HEK293 (cell line): ENCODE data around the gene CNN2.

ENCODE experiments used
- CTCF ChIA-PET: fragments of 350-600 bp; formaldehyde crosslinking; extraction: SDS; loops from one replicate; lab custom pipeline; 2021; ENCODE audit warnings: antibody characterized with exemption; lab: Yijun Ruan, JAX
- POLR2A ChIA-PET: fragments of 300-600 bp; formaldehyde crosslinking; extraction: SDS; loops from one replicate; lab custom pipeline; 2020; ENCODE audit warnings: antibody characterized with exemption, inconsistent platforms; lab: Yijun Ruan, JAX
- H3K27ac ChIP-seq: fragments of 200-500 bp; sonication (Bioruptor generic); 2 replicates; pipeline ENCODE4 v1.5.1; 2014; ENCODE audit warnings: low read depth, low read length, control low read depth, inconsistent platforms; ENCODE audit errors: extremely low read depth
- H3K36me3 ChIP-seq, 2 experiments: fragments of 200-500 bp in 1 of 2; sonication (Bioruptor generic) in 1 of 2; 1 replicate in 1 of 2; 2 replicates in 1 of 2; pipeline ENCODE4 v1.5.1; 2014 to 2017; ENCODE audit warnings: inconsistent platforms in 2 of 2, low read length in 2 of 2; ENCODE audit not compliant: control insufficient read depth in 2 of 2, insufficient read depth in 1 of 2
- H3K4me1 ChIP-seq: fragments of 200-500 bp; sonication (Bioruptor generic); 2 replicates; pipeline ENCODE4 v1.5.1; 2014; ENCODE audit warnings: mild to moderate bottlenecking, low read length, inconsistent platforms; ENCODE audit not compliant: control insufficient read depth, insufficient read depth
- H3K4me3 ChIP-seq: 2 replicates; pipeline ENCODE4 v1.5.1; 2011; ENCODE audit warnings: low read depth, mild to moderate bottlenecking, control low read depth, low read length, moderate library complexity
- H3K9me3 ChIP-seq: fragments of 200-500 bp; sonication (Bioruptor generic); 2 replicates; pipeline ENCODE4 v1.5.1; 2014; ENCODE audit warnings: low read depth, low read length, inconsistent platforms; ENCODE audit not compliant: control insufficient read depth, insufficient read depth
- GLIS1 ChIP-seq: fragments of 450-650 bp; formaldehyde crosslinking; IDR thresholded peaks from 2 replicates; pipeline ENCODE4 v1.5.1; 2016; ENCODE audit warnings: missing biosample characterization, missing genetic modification characterization
- HIC1 ChIP-seq: fragments of 450-650 bp; formaldehyde crosslinking; IDR thresholded peaks from 2 replicates; pipeline ENCODE4 v1.5.1; 2016; ENCODE audit warnings: missing biosample characterization, missing genetic modification characterization
- HOXA7 ChIP-seq: sonication (generic); formaldehyde crosslinking; IDR thresholded peaks from 2 replicates; pipeline ENCODE4 v1.8.1; 2022; ENCODE audit warnings: missing genetic modification reagents, borderline replicate concordance
- KLF1 ChIP-seq: fragments of 450-650 bp; formaldehyde crosslinking; IDR thresholded peaks from 2 replicates; pipeline ENCODE4 v1.5.1; 2016; ENCODE audit warnings: missing biosample characterization, missing genetic modification characterization
- KLF8 ChIP-seq: fragments of 450-650 bp; formaldehyde crosslinking; IDR thresholded peaks from 2 replicates; pipeline ENCODE4 v1.5.1; 2016; ENCODE audit warnings: missing biosample characterization, missing genetic modification characterization
- REPIN1 ChIP-seq: fragments of 450-650 bp; formaldehyde crosslinking; IDR thresholded peaks from 2 replicates; pipeline ENCODE4 v1.5.1; 2017; ENCODE audit warnings: missing biosample characterization, missing genetic modification characterization, low read depth
- YY1 ChIP-seq: fragments of 450-650 bp; formaldehyde crosslinking; IDR thresholded peaks from 2 replicates; pipeline ENCODE4 v1.5.1; 2018; ENCODE audit warnings: missing biosample characterization, missing genetic modification characterization
- ZBTB20 ChIP-seq: fragments of 450-650 bp; formaldehyde crosslinking; IDR thresholded peaks from 2 replicates; pipeline ENCODE4 v1.5.1; 2016; ENCODE audit warnings: missing biosample characterization, missing genetic modification characterization
- ZNF366 ChIP-seq: fragments of 450-650 bp; formaldehyde crosslinking; conservative IDR thresholded peaks from 2 replicates; pipeline ENCODE4 v1.5.1; 2016; ENCODE audit warnings: missing biosample characterization, missing genetic modification characterization
- ZNF518A ChIP-seq: fragments of 450-650 bp; formaldehyde crosslinking; conservative IDR thresholded peaks from 2 replicates; pipeline ENCODE4 v1.5.1; 2016; ENCODE audit warnings: low read depth, missing biosample characterization, missing genetic modification characterization
- ZNF544 ChIP-seq: fragments of 450-650 bp; formaldehyde crosslinking; IDR thresholded peaks from 2 replicates; pipeline ENCODE4 v1.5.0; 2017; ENCODE audit warnings: missing biosample characterization, missing genetic modification characterization
- ZNF558 ChIP-seq: fragments of 450-650 bp; formaldehyde crosslinking; IDR thresholded peaks from 2 replicates; pipeline ENCODE4 v1.5.1; 2016; ENCODE audit warnings: missing biosample characterization, missing genetic modification characterization
- ZNF785 ChIP-seq: fragments of 450-650 bp; formaldehyde crosslinking; IDR thresholded peaks from 2 replicates; pipeline ENCODE4 v1.5.1; 2016; ENCODE audit warnings: missing biosample characterization, missing genetic modification characterization
- TF ChIP-seq, protein P1 (sequence below): fragments of 450-650 bp; formaldehyde crosslinking; IDR thresholded peaks from 2 replicates; pipeline ENCODE4 v1.5.1; 2016; ENCODE audit warnings: missing biosample characterization, missing genetic modification characterization, borderline replicate concordance

Gene CNN2

GRCh38 chr19:1061987-1062386 is 35.6 kb downstream of the CNN2 start (continued):
- TF ChIP-seq ZNF518A (tag by site-specific recombination) (no peak), REPIN1 (tag by site-specific recombination) (no peak), ZNF785 (tag by site-specific recombination) (no peak), ZNF558 (no peak)

DNA sequence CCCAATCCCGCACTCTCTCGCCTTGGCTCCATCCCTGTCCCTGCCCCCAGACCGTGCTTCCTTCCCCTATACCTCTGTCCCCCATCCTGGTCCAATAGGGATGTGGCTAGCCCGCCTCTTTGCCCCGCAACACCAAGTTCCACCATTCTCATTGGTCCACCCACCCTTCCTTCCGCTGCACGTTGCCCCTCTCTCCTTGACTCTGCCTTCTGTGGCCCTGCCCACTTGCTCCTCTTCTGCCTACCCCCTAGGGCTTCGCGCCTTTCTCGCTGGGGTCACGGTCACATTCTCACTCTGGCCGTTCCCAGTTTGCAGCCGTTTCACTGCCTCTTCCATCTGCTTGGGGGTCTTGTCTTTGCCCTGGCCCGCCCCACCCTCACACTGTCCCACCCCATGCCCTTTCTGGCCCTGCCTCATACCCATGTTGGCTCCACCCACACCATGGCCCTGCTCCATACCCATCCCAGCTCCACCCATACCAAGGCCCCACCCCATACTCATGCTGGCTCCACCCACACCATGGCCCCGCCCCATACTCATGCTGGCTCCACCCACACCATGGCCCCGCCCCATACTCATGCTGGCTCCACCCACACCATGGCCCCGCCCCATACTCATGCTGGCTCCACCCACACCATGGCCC is 36.1 kb downstream of the CNN2 start:
- no peak overlapping the region for H3K4me3 ChIP-seq
- no peak overlapping the region for H3K27ac ChIP-seq
- peaks cover 0 to 14% of the 10 kb centered on the region in 2 experiments; a peak in 2 of 3 replicates for H3K36me3 ChIP-seq
- H3K4me1 ChIP-seq: peaks cover 2% of the 10 kb centered on the region; the same call in 1 of the 2 replicates
- H3K9me3 ChIP-seq: no peaks in the 10 kb centered on the region
- ChIA-PET POLR2A (interaction anchor here (0.6 kb wide), 1 partner anchor 19 kb away, joined by 3 read pairs; no protein-coding TSS in a partner anchor), CTCF (no interaction called here)
- TF ChIP-seq ZNF544: no peak
- no peak for TF ChIP-seq ZNF366 (tag by site-specific recombination)
- TF ChIP-seq GLIS1 (tag by site-specific recombination): peak; percentile 36; the same call in 1 of the 2 replicates
- peak; percentile 19; the same call in 1 of the 2 replicates for TF ChIP-seq HIC1 (tag by site-specific recombination)
- TF ChIP-seq HOXA7 (CRISPR knock-in tag): no peak
- no peak for TF ChIP-seq YY1
- TF ChIP-seq, protein P1, sequence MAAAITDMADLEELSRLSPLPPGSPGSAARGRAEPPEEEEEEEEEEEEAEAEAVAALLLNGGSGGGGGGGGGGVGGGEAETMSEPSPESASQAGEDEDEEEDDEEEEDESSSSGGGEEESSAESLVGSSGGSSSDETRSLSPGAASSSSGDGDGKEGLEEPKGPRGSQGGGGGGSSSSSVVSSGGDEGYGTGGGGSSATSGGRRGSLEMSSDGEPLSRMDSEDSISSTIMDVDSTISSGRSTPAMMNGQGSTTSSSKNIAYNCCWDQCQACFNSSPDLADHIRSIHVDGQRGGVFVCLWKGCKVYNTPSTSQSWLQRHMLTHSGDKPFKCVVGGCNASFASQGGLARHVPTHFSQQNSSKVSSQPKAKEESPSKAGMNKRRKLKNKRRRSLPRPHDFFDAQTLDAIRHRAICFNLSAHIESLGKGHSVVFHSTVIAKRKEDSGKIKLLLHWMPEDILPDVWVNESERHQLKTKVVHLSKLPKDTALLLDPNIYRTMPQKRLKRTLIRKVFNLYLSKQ (tag by site-specific recombination): no peak
- peak; percentile 57 for TF ChIP-seq KLF1 (tag by site-specific recombination)
- TF ChIP-seq KLF8 (tag by site-specific recombination): 0 out of 2 replicates have a peak, but pooled peaks have one; percentile 18
- TF ChIP-seq ZBTB20: no peak
